AG20443 (cell line): ENCODE measurements around the gene TIMP4.

Experiments used
- DNase-seq: peaks from one replicate; pipeline ENCODE4 v3.0.0; 2012; ENCODE audit warnings: low spot score, mixed read lengths

TIMP4 gene

DNA sequence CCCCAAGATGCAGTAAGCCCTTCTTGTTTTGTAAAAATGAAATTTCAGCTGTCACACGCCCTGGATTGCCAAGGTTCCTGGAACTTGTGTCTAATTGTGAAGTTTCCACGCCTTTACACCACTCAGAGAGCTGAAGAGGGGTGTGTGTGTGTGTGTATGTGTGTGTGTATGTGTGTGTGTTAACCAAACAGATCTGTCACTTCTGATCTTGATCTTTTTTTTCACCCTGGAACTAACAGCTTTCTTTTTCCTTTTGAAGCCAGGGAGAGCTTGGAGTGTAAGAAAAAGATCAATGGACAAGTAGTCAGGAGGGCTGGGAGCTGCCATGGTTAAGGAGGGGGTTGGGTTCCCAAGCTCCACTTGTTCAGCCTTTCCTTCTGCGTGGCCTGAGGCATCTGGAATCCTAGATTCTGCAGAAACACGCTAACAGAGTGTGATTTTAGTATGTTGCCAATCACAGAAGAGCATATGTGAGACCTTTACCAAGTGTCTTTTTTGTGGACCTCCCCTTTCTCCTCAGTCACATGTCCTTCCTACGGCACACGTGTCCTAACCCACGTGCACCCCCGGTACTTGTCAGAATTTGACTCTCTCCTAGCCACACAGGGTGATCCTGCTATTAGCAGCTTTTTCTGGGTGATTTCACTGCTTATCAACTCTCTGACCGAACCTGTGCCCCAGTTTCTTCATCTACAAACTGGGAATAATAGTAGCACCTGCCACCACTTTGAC is 11.5 kb downstream of the TIMP4 start:
- no peak for DNase-seq

DNA sequence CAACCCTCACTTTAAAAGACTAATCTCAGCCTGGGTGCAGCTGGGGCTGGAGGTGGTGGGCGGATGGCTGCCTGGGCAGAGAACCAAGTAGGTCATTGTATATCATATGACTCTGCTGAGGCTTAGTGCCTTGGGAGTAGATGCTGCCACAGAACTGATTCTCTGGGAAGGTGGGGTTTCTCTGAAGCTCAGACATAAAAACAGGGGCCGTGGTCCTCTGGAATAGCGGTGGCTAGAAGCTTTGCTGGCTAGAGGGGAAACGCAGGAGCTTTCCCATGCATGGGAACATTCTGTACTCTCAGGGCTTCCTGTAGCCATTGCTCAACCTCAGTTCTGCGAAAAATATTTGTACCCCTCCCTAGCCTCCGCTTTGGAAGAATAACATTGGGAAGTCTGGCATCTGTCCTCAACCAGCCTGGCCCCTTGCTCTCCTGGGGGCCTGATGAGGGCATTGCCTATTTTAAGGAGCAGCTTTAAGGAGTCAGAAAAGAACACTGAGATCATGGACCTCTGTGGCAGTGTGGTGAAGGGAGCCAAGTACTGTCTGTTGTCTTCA is 14.7 kb downstream of the TIMP4 start:
- DNase-seq: peak; percentile 26

DNA sequence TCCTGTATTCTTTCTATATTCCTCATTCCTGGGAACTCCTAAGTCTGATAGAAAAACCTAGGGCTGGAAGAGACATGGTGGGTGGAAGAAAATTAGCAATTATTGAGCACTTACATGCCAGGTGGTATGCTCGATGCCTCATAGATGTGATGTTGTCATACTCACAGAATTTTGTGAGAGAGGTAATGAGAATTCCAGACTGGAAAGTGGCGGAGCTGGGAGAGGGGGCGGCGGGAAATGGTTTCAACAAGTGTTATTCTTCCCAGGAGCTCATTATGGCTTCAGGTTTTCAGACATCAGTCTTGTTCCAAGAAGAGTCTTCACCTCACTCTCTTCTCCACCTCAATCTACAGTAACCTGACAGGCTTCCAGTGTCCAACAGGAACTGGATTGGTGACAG is 16.2 kb downstream of the TIMP4 start:
- no peak for DNase-seq

DNA sequence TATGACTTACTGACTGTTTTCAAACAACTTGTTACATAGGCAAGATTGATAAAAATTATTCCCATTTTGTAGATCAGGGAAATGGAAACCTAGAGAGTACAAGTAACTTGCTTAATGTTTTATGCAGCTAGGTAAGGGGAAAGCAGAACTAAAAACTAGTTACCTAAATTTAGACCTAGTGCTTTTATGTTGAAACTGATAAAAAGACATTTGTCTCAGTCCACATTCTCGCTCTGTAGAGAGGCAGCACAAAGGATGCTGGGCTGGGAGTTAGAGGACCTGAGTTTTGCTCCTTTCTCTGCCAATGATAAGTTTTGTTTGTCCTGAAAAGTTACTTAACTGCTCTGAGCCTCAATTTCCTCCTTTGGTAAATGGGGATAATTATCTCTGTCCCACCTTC is 17.4 kb downstream of the TIMP4 start:
- DNase-seq: no peak

DNA sequence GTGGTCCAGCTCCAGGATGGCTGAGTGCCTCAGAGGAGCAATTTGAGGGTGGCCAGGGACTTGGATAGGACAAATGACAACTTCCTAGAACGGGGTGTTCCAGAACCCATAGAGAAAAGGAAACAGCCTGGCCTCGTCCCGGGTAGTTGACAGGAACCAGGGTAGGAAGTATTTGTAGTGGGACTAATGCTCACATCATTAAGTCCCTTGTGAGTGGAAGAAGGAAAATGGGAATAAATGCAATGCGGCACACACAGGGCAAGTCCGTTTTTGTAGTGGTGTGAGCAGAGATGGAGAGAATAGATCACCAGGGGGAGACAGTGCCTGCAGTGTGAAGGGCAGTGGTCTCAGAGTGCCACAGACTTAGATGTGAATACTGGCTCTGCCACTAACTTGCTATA is 19.6 kb downstream of the TIMP4 start:
- peak; percentile 61 for DNase-seq

DNA sequence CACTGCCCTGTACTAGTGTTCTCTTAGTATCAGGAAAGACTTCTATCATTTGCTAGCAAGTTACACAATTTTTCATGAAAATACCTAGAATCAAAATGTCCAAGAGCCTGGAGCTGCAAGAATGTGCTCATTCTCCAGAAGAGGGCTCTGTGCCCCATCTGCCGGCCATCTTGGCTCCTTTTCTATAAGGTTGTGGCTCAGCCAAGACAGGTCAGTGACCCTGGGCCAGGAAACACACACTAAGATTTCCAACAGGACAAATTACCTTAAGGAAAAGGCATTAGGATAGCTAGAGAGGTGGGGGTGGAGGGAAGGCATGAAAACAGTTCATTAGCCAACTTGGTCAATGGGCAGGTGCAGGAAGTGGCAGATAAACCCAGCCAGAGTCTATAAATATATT is 20.7 kb downstream of the TIMP4 start:
- peak; percentile 35 for DNase-seq

DNA sequence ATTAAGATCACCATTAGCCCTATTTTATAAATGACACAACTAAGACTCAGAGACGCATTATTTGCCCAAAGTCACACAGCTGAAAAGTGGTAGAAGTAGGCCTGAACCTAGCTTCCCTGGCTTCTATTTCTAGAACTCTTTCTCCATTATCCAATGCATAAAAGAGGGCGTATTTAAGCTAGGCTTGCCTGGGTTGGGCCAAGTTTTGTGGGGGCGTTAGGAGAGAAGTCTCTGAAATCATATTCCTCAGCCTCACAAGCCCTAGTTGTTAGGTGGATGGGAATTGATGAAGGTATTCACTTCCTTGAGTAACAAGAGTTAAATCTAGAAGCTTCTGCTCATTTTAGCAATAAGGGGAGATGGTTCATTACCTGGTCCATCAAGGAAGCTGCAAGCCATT is 22.3 kb downstream of the TIMP4 start:
- DNase-seq: no peak

DNA sequence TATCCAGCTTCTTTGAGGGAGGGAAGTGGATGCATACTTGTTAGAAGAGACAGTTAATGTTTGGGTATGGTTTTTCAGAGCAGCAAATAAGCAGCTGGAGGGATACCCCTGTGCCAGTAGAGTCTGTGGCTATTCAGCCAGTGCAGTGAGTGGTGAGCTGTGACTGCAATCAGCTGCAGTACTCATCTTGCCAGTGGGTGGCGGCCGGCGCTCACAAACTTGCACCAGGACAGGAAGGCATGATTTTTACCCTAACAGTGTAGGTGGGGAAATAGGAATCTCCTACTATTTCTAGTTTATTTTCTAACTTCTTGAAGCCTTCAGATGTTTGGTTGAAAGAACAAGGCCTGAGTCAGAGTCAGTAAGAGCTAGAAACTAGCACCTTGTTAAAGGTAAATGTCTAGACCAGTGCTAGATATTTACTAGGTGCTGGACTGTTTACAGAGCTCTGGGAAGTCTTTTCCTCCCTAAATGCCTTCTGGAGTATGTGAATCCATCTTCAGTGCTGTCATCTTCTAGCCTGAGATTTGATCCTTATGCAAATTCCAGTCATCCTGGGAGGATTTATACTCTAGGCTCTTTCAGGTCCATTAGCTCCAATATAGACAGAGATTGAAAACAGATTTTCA is 23.6 kb downstream of the TIMP4 start:
- peak; percentile 86 for DNase-seq

DNA sequence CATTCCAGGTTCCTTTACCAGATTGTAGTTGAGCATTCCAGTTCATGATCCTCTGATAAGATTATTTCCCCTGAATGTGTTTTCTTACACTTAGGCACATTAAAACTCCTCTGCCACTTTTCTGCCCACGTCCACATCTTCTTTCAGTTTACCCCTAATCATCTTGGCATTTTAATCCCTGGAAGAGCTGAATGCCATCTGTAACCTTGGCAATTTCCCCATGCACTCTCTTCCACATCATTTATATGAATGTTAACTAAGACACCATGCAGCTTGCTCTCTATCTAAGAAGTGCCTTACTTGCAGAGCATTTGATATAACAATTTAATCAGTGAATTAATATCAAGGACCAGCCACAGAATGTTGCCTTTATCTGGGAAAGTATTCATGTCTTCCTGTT is 25.8 kb downstream of the TIMP4 start:
- DNase-seq: no peak

DNA sequence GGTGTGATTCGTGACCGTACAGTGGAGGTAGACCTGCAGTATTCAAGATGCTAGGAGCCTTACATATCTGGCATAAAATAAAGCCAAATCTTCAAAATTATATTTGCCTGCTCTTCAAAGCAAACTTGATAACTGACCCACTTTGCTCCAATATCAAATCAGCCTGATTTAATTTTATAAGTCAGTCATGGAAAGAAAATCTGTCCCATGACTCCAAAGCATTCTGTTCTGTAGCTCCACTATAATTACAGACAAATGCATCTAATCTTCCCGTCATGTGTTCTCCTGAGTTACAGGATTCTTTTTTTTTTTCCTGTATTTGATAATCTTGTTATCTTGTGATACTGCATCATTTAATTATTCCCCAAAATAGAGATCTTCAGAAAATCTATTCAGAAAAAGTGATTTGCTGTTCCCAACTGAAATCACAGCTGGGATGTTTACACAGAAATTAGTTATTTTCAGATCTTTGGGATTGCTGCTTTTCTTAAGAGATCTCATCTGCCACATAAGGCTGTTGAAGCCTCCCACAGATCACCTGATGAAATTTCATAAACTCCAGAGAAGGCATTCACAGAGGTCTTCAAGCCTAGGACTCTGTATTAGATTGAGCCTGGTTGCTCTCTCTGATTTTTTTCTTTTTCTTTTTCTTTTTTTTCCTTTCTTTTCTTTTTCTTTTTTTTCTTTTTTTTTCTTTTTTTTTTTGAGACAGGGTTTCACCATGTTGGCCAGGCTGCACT is 27.2 kb downstream of the TIMP4 start:
- DNase-seq: no peak

DNA sequence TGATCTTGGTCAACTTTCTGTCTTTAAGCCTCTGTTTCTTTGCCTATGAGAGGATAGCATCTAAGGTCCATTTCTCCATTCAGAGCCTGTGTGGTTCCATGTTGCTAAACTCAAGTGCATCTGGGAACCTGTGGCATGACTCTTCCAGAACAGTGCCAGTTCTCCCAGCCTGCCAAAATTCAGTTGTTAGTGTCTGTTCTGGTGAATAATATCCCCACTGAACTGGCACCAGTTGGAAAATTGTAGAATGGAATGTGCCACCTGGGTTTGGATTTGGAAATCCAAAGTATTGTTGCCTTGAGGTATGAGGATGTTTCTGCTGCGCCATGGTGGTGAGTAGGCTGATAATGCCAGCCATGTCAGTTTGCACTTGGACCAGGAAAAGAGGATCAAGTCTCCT is 31.3 kb downstream of the TIMP4 start:
- DNase-seq: no peak

DNA sequence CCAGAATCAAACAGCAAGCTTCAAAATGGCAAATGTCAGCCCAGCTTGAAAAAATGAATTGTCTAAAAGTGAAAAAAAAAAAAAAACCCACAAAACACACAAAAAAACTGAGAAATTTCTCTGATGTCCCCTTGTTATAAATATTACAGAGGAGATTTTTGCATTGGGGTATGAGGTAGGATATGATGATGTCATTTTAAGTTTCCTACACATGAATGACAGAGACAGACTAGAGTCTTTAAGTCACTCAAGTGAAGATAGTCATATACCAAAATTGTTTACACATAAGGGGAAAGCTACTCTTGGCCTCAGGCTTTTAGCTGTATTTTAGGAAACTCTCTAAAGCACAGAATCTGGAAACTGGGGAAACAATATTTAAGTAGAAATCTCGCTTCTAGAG is 32.9 kb downstream of the TIMP4 start:
- no peak for DNase-seq

DNA sequence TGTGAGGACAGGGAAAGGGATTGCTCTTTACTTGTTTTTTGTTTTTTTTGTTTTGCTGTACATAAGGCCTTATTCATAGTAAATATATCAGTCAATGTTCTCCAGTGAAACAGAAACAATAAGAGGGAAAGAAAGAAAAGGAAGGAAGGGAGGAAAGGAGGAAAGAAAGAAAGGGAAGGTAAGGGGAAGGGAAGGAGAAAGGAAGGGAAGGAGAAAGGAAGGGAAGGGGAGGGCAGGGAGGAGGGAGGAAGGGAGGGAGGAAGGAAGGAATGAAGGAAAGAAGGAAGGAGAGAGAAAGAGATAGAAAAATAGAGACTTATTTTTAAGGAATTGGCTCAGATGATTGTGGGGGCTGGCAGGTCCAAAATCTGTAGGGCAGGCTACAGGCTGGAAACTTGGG is 37.2 kb downstream of the TIMP4 start:
- no peak for DNase-seq

DNA sequence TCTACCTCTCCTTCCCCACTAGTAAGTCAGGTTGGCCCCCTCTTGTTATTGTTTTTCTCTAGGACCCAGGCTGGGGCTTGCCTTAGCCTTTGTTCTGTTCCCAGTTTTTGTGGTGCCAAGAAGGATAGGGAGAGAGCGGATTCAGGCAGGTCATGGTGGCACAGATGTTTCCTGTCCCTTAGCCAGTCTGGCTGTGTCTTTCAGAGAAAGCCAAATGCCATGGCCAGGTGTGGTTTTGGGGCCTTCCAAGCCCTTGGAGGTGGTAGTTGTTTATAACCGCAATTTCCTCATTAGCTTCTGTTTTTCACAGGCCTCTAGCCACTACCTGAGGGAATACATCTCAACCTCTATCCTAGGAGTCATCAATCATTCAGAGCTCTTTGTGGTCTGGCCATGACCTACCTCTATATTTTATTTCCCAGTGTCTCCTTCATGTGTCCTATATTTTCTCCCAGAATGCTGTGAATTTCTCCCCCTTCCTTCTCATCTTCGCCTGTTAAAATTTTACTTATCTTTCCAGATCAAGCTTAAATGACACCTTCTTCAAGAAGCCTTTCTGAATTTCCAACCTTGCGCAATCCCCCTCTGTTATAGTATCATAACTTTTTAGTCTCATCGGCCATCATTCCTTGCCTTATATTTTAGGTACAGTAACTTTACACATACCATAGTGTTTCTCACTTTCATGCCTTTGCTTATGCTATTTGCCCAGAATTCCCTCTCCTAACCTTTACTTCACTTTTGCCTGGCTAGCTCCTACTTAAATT is 38.2 kb downstream of the TIMP4 start:
- no peak for DNase-seq

DNA sequence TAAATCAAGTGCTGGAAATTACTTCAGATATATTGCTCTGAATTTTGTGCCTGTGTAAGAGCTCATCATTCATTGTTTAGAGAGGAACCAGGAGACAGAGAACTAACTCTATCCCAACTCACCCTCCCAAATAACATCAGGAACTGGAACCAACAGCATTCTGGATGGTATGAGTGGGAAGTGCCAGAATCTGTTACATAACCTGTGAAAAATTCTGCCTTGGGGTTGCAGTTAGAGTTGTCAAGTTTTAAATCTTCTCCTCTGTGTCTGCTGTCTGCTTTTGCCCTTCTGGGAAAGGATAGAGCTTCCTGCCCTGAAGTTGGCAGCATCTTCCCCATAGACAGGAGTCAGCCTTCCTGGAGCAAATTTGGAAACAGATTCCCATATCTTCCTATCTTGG is 41.2 kb downstream of the TIMP4 start:
- DNase-seq: no peak

DNA sequence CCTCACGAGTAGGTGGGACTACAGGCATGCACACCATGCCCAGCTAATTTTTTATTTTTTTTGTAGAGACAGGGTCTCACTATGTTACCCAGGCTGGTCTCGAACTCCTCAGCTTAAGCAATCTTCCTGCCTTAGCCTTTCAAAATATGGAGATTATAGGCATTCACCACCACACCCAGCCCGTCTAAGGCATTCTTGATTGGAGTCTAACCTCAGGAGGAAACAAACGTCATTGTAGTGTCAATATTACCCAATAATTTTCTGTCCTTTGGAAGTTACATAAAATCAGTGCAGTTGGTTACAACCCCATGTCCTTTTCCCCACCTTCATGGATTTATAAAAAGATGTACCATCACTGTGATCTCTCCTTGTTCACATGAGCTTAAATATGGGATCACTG is 41.8 kb downstream of the TIMP4 start:
- DNase-seq: no peak

DNA sequence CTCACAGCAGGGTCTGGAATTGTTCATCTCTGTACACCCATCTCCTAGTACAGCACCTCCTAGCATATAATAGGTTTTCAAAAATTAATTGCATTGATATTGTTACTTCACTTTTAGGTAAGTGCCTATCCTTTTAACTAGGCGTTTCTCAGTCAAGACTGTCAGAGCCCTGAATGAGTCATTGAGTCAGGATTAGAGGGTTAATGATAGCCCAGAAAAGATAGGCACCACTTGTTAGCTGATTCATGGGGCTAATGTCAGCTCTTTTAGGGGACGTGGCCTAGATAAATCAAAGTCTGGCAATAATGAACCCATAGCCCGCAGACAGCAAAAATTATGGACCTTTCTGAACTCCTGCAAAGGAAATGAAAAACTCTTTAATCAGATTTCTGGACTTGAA is 42.9 kb downstream of the TIMP4 start:
- DNase-seq: no peak

DNA sequence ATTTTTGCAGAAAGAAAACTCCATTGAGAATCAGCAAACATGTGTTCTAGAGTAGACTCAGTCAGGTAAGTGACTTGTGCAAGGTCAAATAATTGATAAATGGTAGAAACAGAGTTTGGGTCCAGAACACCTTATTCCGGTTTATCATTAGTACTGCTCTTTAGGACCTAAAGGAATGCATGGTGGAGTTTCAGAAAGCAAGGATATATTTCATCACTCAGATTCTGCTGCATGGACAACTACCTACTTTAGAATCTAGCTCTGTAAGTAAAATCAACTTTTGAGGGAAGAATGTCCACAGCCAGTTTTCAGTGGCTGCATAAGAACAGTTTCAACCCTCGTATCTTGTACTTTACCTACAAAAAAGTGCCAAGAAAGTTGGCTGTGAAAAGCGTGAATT is 43.6 kb downstream of the TIMP4 start:
- no peak for DNase-seq

DNA sequence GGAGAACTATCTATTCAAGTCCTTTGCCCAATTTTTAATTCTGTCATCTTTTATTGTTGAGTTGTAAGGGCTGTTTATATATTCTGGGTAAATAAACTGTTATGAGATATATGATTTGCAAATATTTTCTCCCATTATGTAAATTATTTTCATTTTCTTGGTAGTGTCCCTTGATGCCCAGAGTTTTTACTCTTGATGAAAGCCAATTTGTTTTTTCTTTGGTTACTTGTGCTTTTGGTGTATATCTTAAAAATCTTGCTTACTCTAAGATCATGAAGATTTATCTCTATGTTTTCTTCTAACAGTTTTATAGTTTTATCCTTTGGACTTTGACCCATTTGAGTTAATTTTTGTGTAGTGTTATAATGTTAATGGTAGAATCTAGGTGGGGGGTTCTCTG is 44.5 kb downstream of the TIMP4 start:
- no peak for DNase-seq

DNA sequence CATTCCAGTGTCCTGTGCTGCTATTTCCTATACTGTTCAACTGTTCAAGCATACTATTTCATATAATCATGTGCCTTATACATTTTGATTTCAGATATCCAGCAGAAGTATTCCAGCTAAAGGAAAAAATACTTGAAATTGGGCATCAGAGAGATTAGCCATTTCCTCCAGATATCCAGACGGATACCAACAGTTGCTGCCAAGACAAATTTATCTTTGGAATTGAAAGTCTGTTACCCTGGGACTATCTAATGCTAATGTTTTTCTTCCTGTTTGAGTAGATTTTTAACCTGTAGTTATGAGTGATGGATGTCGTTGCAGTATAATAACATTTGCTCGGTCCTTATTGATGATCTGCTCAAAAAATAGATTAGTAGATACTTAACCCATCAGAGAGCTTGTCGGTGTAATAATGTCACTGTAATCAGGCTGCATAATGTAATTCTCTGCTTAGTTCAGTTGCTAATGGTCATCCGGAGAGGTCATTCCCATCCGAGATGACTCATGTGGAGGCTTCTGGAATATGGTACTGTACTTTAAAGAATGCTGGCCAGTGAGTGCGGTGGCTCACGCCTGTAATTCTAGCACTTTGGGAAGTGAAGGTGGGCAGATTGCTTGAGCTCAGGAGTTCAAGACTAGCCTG is 51.5 kb downstream of the TIMP4 start:
- DNase-seq: no peak
